A549 (cell line): Measurements from ENCODE around the gene ENAH. TPM values are rescaled to one million over a fixed set of nuclear protein-coding genes. Genes with fewer than 3 reads are reported as not detected.

Source experiments
- ATAC-seq, 2 experiments: fragments of 200-7000 bp in 1 of 2; fragments of >200 bp in 1 of 2; cut with Nextera tagmentation in 1 of 2; cut with Tn5 transposase in 1 of 2; 3 replicates each; pipeline versions ENCODE4 v1.8.0 to v1.9.1; 2018 to 2020; ENCODE audit warnings: mild to moderate bottlenecking in 1 of 2, moderate library complexity in 1 of 2
- CTCF ChIA-PET: fragments of 300-600 bp; sonication (Branson Sonifier 250); formaldehyde crosslinking; extraction: SDS; loops from one replicate; lab custom pipeline; 2021; ENCODE audit warnings: antibody characterized with exemption, inconsistent platforms; lab: Yijun Ruan, JAX
- POLR2A ChIA-PET: fragments of 350-600 bp; formaldehyde crosslinking; extraction: SDS; loops from one replicate; lab custom pipeline; 2021; ENCODE audit warnings: antibody characterized with exemption, inconsistent platforms; lab: Yijun Ruan, JAX
- DNase-seq, 2 experiments: peaks; one replicate each; pipeline versions ENCODE4 v3.0.0 to v3.0.0-alpha.2; 2011 to 2016; ENCODE audit warnings: low read depth in 1 of 2, low spot score in 1 of 2
- FAIRE-seq: peaks from 2 replicates; lab custom pipeline; 2011; peaks lifted over from hg19 to GRCh38; lab: Jason Lieb, UNC
- H3K27ac ChIP-seq, 2 experiments: fragments of >200 bp; sonication (Bioruptor Twin); formaldehyde crosslinking; 3 replicates each; pipeline ENCODE4 v1.5.1; 2016 to 2017
- H3K4me1 ChIP-seq: fragments of >200 bp; sonication (Bioruptor Twin); formaldehyde crosslinking; 3 replicates; pipeline ENCODE4 v1.6.1; 2016
- H3K4me2 ChIP-seq: fragments of >200 bp; sonication (Bioruptor Twin); formaldehyde crosslinking; 3 replicates; pipeline ENCODE4 v1.6.1; 2016
- H3K4me3 ChIP-seq: fragments of >200 bp; sonication (Bioruptor Twin); formaldehyde crosslinking; 3 replicates; pipeline ENCODE4 v1.5.1; 2016
- H3K9me3 ChIP-seq: fragments of >200 bp; sonication (Bioruptor Twin); formaldehyde crosslinking; 3 replicates; pipeline ENCODE4 v1.6.1; 2016
- KDM1A ChIP-seq: fragments of 200-600 bp; sonication (generic); IDR thresholded peaks from 2 replicates; pipeline ENCODE4 v1.6.1; 2016; ENCODE audit warnings: low read depth, mild to moderate bottlenecking
- NPAS2 ChIP-seq: fragments of 250-450 bp; sonication (Bioruptor Pico); IDR thresholded peaks from 2 replicates; pipeline ENCODE4 v1.8.0; 2022; ENCODE audit warnings: mild to moderate bottlenecking, moderate library complexity, borderline replicate concordance
- RAD21 ChIP-seq, 2 experiments: fragments of >200 bp in 1 of 2; sonication (Bioruptor Twin) in 1 of 2; formaldehyde crosslinking in 1 of 2; IDR thresholded peaks in 1 of 2; conservative IDR thresholded peaks in 1 of 2; 2 replicates in 1 of 2; 3 replicates in 1 of 2; pipeline ENCODE4 v1.6.1; 2012 to 2018; ENCODE audit warnings: inconsistent platforms in 1 of 2
- RFX5 ChIP-seq: fragments of 450-650 bp; IDR thresholded peaks from 2 replicates; pipeline ENCODE4 v1.7.1; 2014; ENCODE audit warnings: antibody characterized with exemption, mild to moderate bottlenecking, moderate library complexity
- SMC3 ChIP-seq: fragments of >200 bp; sonication (Bioruptor Twin); formaldehyde crosslinking; IDR thresholded peaks from 3 replicates; pipeline ENCODE4 v1.6.1; 2018; ENCODE audit warnings: inconsistent platforms
- SREBF2 ChIP-seq: fragments of 450-650 bp; IDR thresholded peaks from 2 replicates; pipeline ENCODE4 v1.6.1; 2014; ENCODE audit warnings: mild to moderate bottlenecking, moderate library complexity
- TP53 ChIP-seq: fragments of 250-450 bp; sonication (Bioruptor Pico); IDR thresholded peaks from 2 replicates; pipeline ENCODE4 v1.5.0; 2021; ENCODE audit warnings: mild to moderate bottlenecking, moderate library complexity
- WGBS: methylation state at CpG from one replicate; pipeline ENCODE4 v1.1.6; 2017; ENCODE audit errors: missing lambda C conversion rate; 5-methylcytosine and 5-hydroxymethylcytosine counted together
- polyA plus RNA-seq, 4 experiments: library from polyadenylated mRNA; depleted of rRNA in 3 of 4; stranded (reverse); fragments of >200 nt; fragmentation: RNase III in 1 of 4; extraction: RNeasy Plus Mini Kit Qiagen cat#74134 plus additional on column Dnase treatment in 1 of 4; gene quantifications; 2 replicates in 3 of 4; 3 replicates in 1 of 4; pipeline ENCODE4 v1.2.3, GENCODE V29; 2011 to 2017
- TF ChIP-seq, protein P1 (sequence below): IDR thresholded peaks from 2 replicates; pipeline ENCODE4 v1.6.1; 2012
- TF ChIP-seq, protein P2 (sequence below): fragments of >200 bp; sonication (Bioruptor Twin); formaldehyde crosslinking; IDR thresholded peaks from 3 replicates; pipeline ENCODE4 v1.5.1; 2016
- TF ChIP-seq, protein P3 (sequence below): fragments of >200 bp; sonication (Bioruptor Twin); formaldehyde crosslinking; IDR thresholded peaks from 2 replicates; pipeline ENCODE4 v1.6.1; 2016
- TF ChIP-seq, protein P4 (sequence below): fragments of 250-450 bp; sonication (Bioruptor Pico); IDR thresholded peaks from 2 replicates; pipeline ENCODE4 v1.5.0; 2020; ENCODE audit warnings: low read depth, mild to moderate bottlenecking, moderate library complexity

ENAH gene
- polyA plus RNA-seq, 2 of the 4 experiments (the other 2 are of a cell fraction), result 142 to 155 TPM

DNA sequence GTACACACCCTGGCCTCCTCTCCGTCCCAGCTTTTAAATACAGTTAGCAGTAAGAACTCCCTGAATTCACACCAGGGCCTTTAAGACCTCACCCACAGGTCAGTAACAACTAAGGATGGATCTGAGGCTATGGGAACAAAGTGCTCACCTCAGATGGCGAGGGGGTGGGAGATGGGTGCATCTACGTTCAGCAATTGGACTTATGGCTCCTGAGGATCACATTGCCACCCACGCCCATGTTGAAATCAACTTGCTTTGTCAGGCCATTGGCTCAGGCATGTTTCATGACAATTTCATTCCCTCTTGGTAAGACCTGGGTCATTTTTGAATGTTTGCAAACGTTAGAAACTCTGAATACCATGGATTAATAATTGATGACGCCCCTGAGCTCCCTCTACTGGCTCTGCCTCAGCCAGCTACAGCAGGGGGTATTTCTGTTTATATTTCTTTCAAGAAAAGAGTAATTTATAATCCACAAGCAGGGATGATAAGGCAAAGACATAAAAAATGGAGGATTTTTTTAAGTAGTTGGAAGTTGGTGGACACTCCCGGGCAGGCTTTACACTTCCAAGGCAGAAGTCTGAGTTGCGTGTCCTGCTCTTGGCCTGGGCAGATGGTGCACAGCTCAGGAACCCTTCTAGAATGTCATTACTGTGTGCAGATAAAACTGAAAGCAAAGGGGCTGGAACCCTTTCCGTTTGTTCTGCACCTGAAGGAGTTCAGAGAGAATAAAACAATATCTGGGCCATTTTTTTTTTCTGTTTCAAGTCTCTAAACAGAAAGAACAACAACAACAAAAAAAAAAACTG, 211.4 kb downstream of the ENAH start:
- Histone ChIP-seq H3K4me2 (peak overlapping the region; percentile 39), H3K9me3 (no peaks in the 10 kb centered on the region), H3K27ac (peak overlapping the region; percentile 29 to 77), H3K4me1 (peaks cover 37% of the 10 kb centered on the region), H3K4me3 (no peak overlapping the region)
- no peak for TF ChIP-seq TP53
- TF ChIP-seq, protein P1, sequence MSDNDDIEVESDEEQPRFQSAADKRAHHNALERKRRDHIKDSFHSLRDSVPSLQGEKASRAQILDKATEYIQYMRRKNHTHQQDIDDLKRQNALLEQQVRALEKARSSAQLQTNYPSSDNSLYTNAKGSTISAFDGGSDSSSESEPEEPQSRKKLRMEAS, result peak; percentile 50; the same call in 1 of the 2 replicates
- TF ChIP-seq, protein P2, sequence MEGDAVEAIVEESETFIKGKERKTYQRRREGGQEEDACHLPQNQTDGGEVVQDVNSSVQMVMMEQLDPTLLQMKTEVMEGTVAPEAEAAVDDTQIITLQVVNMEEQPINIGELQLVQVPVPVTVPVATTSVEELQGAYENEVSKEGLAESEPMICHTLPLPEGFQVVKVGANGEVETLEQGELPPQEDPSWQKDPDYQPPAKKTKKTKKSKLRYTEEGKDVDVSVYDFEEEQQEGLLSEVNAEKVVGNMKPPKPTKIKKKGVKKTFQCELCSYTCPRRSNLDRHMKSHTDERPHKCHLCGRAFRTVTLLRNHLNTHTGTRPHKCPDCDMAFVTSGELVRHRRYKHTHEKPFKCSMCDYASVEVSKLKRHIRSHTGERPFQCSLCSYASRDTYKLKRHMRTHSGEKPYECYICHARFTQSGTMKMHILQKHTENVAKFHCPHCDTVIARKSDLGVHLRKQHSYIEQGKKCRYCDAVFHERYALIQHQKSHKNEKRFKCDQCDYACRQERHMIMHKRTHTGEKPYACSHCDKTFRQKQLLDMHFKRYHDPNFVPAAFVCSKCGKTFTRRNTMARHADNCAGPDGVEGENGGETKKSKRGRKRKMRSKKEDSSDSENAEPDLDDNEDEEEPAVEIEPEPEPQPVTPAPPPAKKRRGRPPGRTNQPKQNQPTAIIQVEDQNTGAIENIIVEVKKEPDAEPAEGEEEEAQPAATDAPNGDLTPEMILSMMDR, result peak; percentile 53
- TF ChIP-seq SMC3, result 0 out of 3 replicates have a peak, but pooled peaks have one; percentile 27
- ATAC-seq (peak; percentile 62 to 73), FAIRE-seq (no peak), DNase-seq (peak in 1 of 2 experiments; percentile 72)
- WGBS, result 41% methylated on average over 9 of the region's 9 CpGs
- CTCF ChIA-PET, result interaction anchor here (0.8 to 2.2 kb wide), 11 partner anchors 8 to 534 kb away, joined by 3 to 11 read pairs (median 3); partner anchors contain the start of gene LBR
- POLR2A ChIA-PET, result no interaction called here

DNA sequence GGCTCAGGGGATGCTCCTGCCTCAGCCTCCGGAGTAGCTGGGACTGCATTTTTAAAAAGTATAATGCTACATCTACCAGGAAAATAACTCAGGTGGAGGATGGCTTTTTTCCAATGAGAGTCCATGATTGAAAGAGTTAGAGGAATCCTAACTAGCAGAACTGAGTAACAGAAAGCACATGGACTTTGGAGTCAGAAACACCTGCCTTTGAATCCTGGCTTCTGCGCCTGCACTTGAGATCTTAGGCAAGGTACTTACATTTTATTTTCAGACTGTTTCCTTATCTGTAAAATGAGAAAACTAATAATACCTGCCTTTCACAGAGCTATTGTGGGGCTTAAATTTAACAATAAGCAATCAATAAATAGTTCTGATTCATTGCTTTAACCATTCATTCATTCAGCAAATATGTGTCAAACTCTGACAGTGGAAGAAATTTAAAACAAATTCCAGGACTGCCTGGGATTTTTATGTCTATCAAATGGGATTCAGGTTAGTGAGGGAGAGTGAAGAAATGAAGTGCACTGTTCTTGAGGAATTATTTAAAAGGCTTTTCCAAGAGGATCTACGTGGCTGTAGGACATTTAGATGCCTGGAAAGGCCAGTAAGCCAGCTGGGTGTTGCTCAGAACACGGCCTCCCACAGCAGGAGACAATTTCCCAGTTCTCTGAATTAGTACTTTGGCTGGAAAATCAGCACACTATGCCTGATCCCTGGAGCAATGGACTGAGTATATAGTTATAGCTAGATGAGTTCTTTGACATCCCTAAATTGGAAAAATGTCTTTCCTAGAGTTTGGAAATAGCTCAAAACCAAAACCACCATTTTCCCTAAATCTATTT, 212.3 kb downstream of the ENAH start:
- no peaks in the 10 kb centered on the region for H3K9me3 ChIP-seq
- peak overlapping the region; percentile 39 for H3K4me2 ChIP-seq
- DNase-seq, result no peak
- no peak for ATAC-seq
- CTCF ChIA-PET, result interaction anchor here (0.6 to 2.2 kb wide), 13 partner anchors 9 to 535 kb away, joined by 3 to 11 read pairs (median 3); partner anchors contain the start of gene LBR
- H3K4me3 ChIP-seq, result no peak overlapping the region
- 81% methylated on average over 4 of the region's 4 CpGs for whole genome bisulfite sequencing
- POLR2A ChIA-PET, result interaction anchor here (0.6 kb wide), 1 partner anchor 66 kb away, joined by 5 read pairs; no protein-coding TSS in a partner anchor
- TF ChIP-seq, protein P3, sequence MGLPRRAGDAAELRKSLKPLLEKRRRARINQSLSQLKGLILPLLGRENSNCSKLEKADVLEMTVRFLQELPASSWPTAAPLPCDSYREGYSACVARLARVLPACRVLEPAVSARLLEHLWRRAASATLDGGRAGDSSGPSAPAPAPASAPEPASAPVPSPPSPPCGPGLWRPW, result no peak
- TF ChIP-seq KDM1A, result no peak
- H3K27ac ChIP-seq, result peak overlapping the region; percentile 29 to 77
- peaks cover 37% of the 10 kb centered on the region for H3K4me1 ChIP-seq
- FAIRE-seq, result no peak

DNA sequence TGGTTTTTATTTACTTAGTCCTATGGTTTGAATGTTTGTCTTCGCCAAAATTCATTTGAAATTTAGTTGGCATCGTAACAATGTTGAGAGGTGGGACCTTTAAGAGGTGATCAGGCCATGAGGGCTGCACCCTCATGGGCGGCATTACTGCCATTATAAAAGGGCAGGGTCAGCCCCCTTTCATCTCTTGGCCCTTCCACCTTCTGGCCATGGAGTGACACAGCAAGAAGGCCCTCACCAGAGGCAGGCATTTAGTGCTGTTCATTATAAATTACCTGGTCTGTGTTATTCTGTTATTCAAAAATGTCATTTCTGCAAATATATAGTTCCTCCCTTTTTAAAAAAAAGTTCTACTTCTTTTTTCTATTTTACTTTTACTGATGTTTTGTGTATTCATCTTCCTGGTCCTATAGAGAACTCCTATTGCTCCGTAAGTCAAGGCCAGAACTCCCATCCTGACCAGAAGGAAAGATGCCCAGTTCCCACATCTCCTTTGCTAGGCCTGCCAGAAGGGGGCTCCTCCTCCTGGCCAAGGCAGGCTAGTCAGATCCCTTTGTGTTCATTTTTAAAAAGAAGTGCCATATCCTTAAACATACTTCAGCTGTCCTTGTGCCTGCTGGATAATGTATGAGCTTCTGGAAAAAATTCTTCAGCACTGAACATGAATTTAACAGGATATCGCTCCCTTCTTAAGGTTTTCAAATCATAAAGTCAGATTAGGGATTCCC, 215.0 kb downstream of the ENAH start:
- ChIA-PET CTCF (interaction anchor here (0.7 to 0.8 kb wide), 2 partner anchors 12 to 38 kb away, joined by 3 to 4 read pairs; no protein-coding TSS in a partner anchor), POLR2A (interaction anchor here (0.6 kb wide), 1 partner anchor 346 kb away, joined by 3 read pairs; no protein-coding TSS in a partner anchor)
- no peak overlapping the region for H3K4me2 ChIP-seq
- 81% methylated on average over 5 of the region's 5 CpGs for WGBS
- no peak overlapping the region for H3K27ac ChIP-seq
- peaks cover 24% of the 10 kb centered on the region for H3K4me1 ChIP-seq
- H3K4me3 ChIP-seq, result no peak overlapping the region
- DNase-seq, result peak in 1 of 2 experiments; percentile 52
- ATAC-seq, result peak; percentile 61 to 80; a peak in 4 of 6 replicates
- no peaks in the 10 kb centered on the region for H3K9me3 ChIP-seq
- TF ChIP-seq RAD21 (conservative IDR thresholded peaks at IDR 0.05 in 1 of 2, IDR thresholded peaks at IDR 0.05 in 1 of 2), result peak in 1 of 2 experiments; percentile 53; a peak in 3 of 5 replicates
- peak; percentile 36; the same call in 1 of the 3 replicates for TF ChIP-seq SMC3
- TF ChIP-seq, protein P4, sequence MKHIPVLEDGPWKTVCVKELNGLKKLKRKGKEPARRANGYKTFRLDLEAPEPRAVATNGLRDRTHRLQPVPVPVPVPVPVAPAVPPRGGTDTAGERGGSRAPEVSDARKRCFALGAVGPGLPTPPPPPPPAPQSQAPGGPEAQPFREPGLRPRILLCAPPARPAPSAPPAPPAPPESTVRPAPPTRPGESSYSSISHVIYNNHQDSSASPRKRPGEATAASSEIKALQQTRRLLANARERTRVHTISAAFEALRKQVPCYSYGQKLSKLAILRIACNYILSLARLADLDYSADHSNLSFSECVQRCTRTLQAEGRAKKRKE (CRISPR knock-in tag), result no peak
- no peak for TF ChIP-seq SREBF2
- TF ChIP-seq, protein P2, result peak; percentile 39
- no peak for TF ChIP-seq RFX5
- no peak for TF ChIP-seq NPAS2 (CRISPR knock-in tag)
- FAIRE-seq, result no peak
